ENCODE results near the gene CYP26C1. TPM values are rescaled to one million over a fixed set of nuclear protein-coding genes. Genes with fewer than 3 reads are reported as not detected.

CYP26C1 gene
- polyA plus RNA-seq, 1 donor from 2014 or later: not detected

- no peaks in the 10 kb centered on the region for H3K36me3 ChIP-seq (ENCODE audit: insufficient read depth, low read length)
- no peak overlapping the region for H2AFZ ChIP-seq (ENCODE audit: low read depth, low read length)
- no peak overlapping the region for H3K9ac ChIP-seq (ENCODE audit: low read length)
- H4K20me1 ChIP-seq (ENCODE audit: insufficient read depth): no peaks in the 10 kb centered on the region
- no peaks in the 10 kb centered on the region for H3K9me2 ChIP-seq (ENCODE audit: insufficient read depth, low read length)
- no peak overlapping the region for H3K27ac ChIP-seq (ENCODE audit: low read length)
- H3K27me3 ChIP-seq (ENCODE audit: insufficient read depth, low read depth, low read length): no peaks in the 10 kb centered on the region
- no peaks in the 10 kb centered on the region for H3K79me2 ChIP-seq (replicated peaks; ENCODE audit: insufficient read depth, low read length)
- H3K9me3 ChIP-seq (ENCODE audit: low read length): no peaks in the 10 kb centered on the region
- H3K4me3 ChIP-seq (ENCODE audit: low read length): no peak overlapping the region
- no peaks in the 10 kb centered on the region for H3F3A ChIP-seq (ENCODE audit: insufficient read depth, low read length, poor library complexity, severe bottlenecking)
- TF ChIP-seq POLR2AphosphoS5 (IDR thresholded peaks at IDR 0.05): no peak
- TF ChIP-seq EP300 (conservative IDR thresholded peaks at IDR 0.05; ENCODE audit: poor library complexity, severe bottlenecking): no peak
- TF ChIP-seq MXI1 (conservative IDR thresholded peaks at IDR 0.05; ENCODE audit: poor library complexity, severe bottlenecking): no peak
- no peak for TF ChIP-seq SMC3 (conservative IDR thresholded peaks at IDR 0.05; ENCODE audit: poor library complexity)
- H3K4me2 ChIP-seq (ENCODE audit: low read length): no peak overlapping the region
Observed at GRCh38 chr10:93023013-93023650, 37.5 kb upstream of the CYP26C1 start.

- no peaks in the 10 kb centered on the region for H3K79me2 ChIP-seq (replicated peaks; ENCODE audit: insufficient read depth, low read length)
- no peak for TF ChIP-seq POLR2AphosphoS5 (IDR thresholded peaks at IDR 0.05)
- TF ChIP-seq RAD21 (conservative IDR thresholded peaks at IDR 0.05): no peak
- no peak for TF ChIP-seq CTCF (IDR thresholded peaks at IDR 0.05; ENCODE audit: poor library complexity, severe bottlenecking)
- TF ChIP-seq SMC3 (conservative IDR thresholded peaks at IDR 0.05; ENCODE audit: poor library complexity): no peak
- no peak for TF ChIP-seq EZH2 (IDR thresholded peaks at IDR 0.05; ENCODE audit: borderline replicate concordance, insufficient read depth, low read length, poor library complexity, severe bottlenecking)
- no peak for TF ChIP-seq REST (IDR thresholded peaks at IDR 0.05; ENCODE audit: borderline replicate concordance)
- no peak for TF ChIP-seq EP300 (conservative IDR thresholded peaks at IDR 0.05; ENCODE audit: poor library complexity, severe bottlenecking)
- no peak for TF ChIP-seq TAF1 (IDR thresholded peaks at IDR 0.05; ENCODE audit: low read depth)
- TF ChIP-seq MXI1 (conservative IDR thresholded peaks at IDR 0.05; ENCODE audit: poor library complexity, severe bottlenecking): no peak
- no peak overlapping the region for H2AFZ ChIP-seq (ENCODE audit: low read depth, low read length)
- H3K9me2 ChIP-seq (ENCODE audit: insufficient read depth, low read length): no peaks in the 10 kb centered on the region
- no peak overlapping the region for H3K9ac ChIP-seq (ENCODE audit: low read length)
- H3F3A ChIP-seq (ENCODE audit: insufficient read depth, low read length, poor library complexity, severe bottlenecking): no peaks in the 10 kb centered on the region
- H3K9me3 ChIP-seq (ENCODE audit: low read length): no peaks in the 10 kb centered on the region
- no peak overlapping the region for H3K27ac ChIP-seq (ENCODE audit: low read length)
- no peak overlapping the region for H3K4me2 ChIP-seq (ENCODE audit: low read length)
- no peaks in the 10 kb centered on the region for H4K20me1 ChIP-seq (ENCODE audit: insufficient read depth)
- no peaks in the 10 kb centered on the region for H3K27me3 ChIP-seq (ENCODE audit: insufficient read depth, low read depth, low read length)
- no peak overlapping the region for H3K4me3 ChIP-seq (ENCODE audit: low read length)
- no peaks in the 10 kb centered on the region for H3K36me3 ChIP-seq (ENCODE audit: insufficient read depth, low read length)
Observed at GRCh38 chr10:93026072-93026471, 34.5 kb upstream of the CYP26C1 start.

Measured in neural cell (in vitro differentiated cells).